Keratinocyte (primary cell): Measurements from ENCODE around the gene GNG4. TPM values are rescaled to one million over a fixed set of nuclear protein-coding genes. Genes with fewer than 3 reads are reported as not detected.

ENCODE experiments used
- DNase-seq: peaks from one replicate; pipeline ENCODE4 v3.0.0-alpha.2; 2011; ENCODE audit warnings: low read depth, missing footprints, low spot score
- FAIRE-seq: peaks from 2 replicates; lab custom pipeline; 2011; peaks lifted over from hg19 to GRCh38; lab: Jason Lieb, UNC
- H2AFZ ChIP-seq: 2 replicates; pipeline ENCODE4 v1.6.0; 2012; ENCODE audit warnings: low read length, control low read depth, inconsistent platforms; ENCODE audit not compliant: control insufficient read depth
- H3K27ac ChIP-seq: 2 replicates; pipeline ENCODE4 v1.5.1; 2011; ENCODE audit warnings: low read length; ENCODE audit not compliant: control insufficient read depth, insufficient read depth
- H3K27me3 ChIP-seq: 3 replicates; pipeline ENCODE4 v1.6.0; 2011; ENCODE audit warnings: low read length; ENCODE audit not compliant: control insufficient read depth, insufficient read depth; ENCODE audit errors: extremely low read depth
- H3K36me3 ChIP-seq, 2 experiments: 2 replicates in 1 of 2; 3 replicates in 1 of 2; pipeline ENCODE4 v1.5.1; 2011; ENCODE audit warnings: low read length in 2 of 2, mild to moderate bottlenecking in 1 of 2; ENCODE audit not compliant: control insufficient read depth in 2 of 2, insufficient read depth in 2 of 2; ENCODE audit errors: extremely low read depth in 1 of 2
- H3K4me1 ChIP-seq: 3 replicates; pipeline ENCODE4 v1.5.1; 2011; ENCODE audit warnings: low read length; ENCODE audit not compliant: control insufficient read depth, insufficient read depth; ENCODE audit errors: extremely low read depth
- H3K4me2 ChIP-seq: 3 replicates; pipeline ENCODE4 v1.6.0; 2011; ENCODE audit warnings: low read depth, low read length; ENCODE audit not compliant: control insufficient read depth, insufficient read depth; ENCODE audit errors: extremely low read depth
- H3K4me3 ChIP-seq, 3 experiments: fragments of 200-600 bp in 1 of 3; sonication (generic) in 1 of 3; 2 replicates in 2 of 3; 3 replicates in 1 of 3; pipeline ENCODE4 v1.5.1; 2011 to 2016; ENCODE audit warnings: low read length in 3 of 3, mild to moderate bottlenecking in 3 of 3, control low read depth in 2 of 3, inconsistent platforms in 1 of 3, low read depth in 1 of 3, mixed read lengths in 1 of 3, mixed run types in 1 of 3, moderate library complexity in 1 of 3; ENCODE audit not compliant: control insufficient read depth in 2 of 3, insufficient read depth in 2 of 3; ENCODE audit errors: extremely low read depth in 1 of 3
- H3K79me2 ChIP-seq: 2 replicates; pipeline ENCODE4 v1.6.0; 2012; ENCODE audit warnings: low read length; ENCODE audit not compliant: control insufficient read depth, insufficient read depth
- H3K9ac ChIP-seq: 3 replicates; pipeline ENCODE4 v1.6.0; 2011; ENCODE audit warnings: low read length; ENCODE audit not compliant: control insufficient read depth, insufficient read depth; ENCODE audit errors: extremely low read depth
- H3K9me1 ChIP-seq: 3 replicates; pipeline ENCODE4 v1.6.0; 2011; ENCODE audit warnings: low read length; ENCODE audit not compliant: control insufficient read depth, insufficient read depth; ENCODE audit errors: extremely low read depth
- H3K9me3 ChIP-seq: 2 replicates; pipeline ENCODE4 v1.5.1; 2012; ENCODE audit warnings: low read depth, low read length; ENCODE audit not compliant: control insufficient read depth
- H4K20me1 ChIP-seq: 3 replicates; pipeline ENCODE4 v1.6.0; 2011; ENCODE audit warnings: low read length; ENCODE audit not compliant: control insufficient read depth, insufficient read depth; ENCODE audit errors: extremely low read depth
- EZH2 ChIP-seq: IDR thresholded peaks from one replicate; pipeline ENCODE4 v1.6.1; 2012; ENCODE audit warnings: inconsistent platforms, mild to moderate bottlenecking, low read length, moderate library complexity
- dilution Hi-C: fragments of 300-500 bp; cut with MboI; formaldehyde crosslinking; loops from one replicate; pipeline ENCODE4 v1.7.0; 2020; ENCODE audit warnings: low sequenced_read_pairs; ENCODE audit not compliant: extremely low pct_ligation_motif_present
- polyA plus RNA-seq, 5 experiments: library from polyadenylated mRNA; depleted of rRNA in 3 of 5; stranded (reverse) in 3 of 5; stranded (forward) in 1 of 5; unstranded in 1 of 5; fragments of >200 nt; gene quantifications; 1 replicate in 1 of 5; 2 replicates in 3 of 5; 3 replicates in 1 of 5; pipeline versions ENCODE4 v1.2.1 to v1.2.3, GENCODE V29; 2011 to 2012; ENCODE audit warnings: missing spikeins in 2 of 5, low read depth in 1 of 5, low replicate concordance in 1 of 5
- TF ChIP-seq, protein P1 (sequence below), 3 experiments: IDR thresholded peaks in 1 of 3; conservative IDR thresholded peaks in 1 of 3; optimal IDR thresholded peaks in 1 of 3; 2 replicates in 2 of 3; 3 replicates in 1 of 3; pipeline versions ENCODE3 to v1.5.1; 2011; ENCODE audit warnings: low read length in 3 of 3, mild to moderate bottlenecking in 3 of 3, moderate library complexity in 2 of 3, control low read depth in 1 of 3, inconsistent platforms in 1 of 3; ENCODE audit not compliant: insufficient read depth in 2 of 3; ENCODE audit errors: extremely low read depth in 1 of 3

The GNG4 gene
- polyA plus RNA-seq, 1 donor (not counting 4 experiments of a cell fraction or from before 2014, with no cell fraction given) = 0.07 TPM

DNA sequence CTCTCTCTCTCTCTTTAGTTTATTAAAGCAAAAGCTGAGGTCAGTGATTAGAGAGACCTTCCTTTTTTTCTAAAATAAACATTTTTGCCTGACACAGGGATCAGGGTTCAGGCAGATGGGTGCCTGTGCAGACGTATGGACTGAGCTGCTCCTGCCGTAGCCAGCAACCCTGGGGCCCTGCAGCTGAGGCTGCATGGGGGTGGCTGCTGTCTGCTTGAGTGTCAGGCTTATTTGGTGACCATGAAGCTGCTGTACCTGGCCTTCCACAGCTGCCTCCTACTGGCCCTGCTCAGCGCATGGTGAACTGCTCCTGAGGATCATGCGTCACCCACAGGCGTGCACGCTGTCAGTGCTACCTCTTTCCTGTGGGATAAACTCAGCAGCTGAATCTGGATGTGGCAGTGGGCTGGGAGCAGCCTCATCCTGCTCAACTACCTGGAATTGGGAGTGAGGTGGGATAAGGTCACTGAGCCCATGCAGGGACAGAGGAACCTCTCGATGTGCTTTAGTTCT lies 35.1 kb downstream of the GNG4 start:
- no peaks in the 10 kb centered on the region for H3K9me1 ChIP-seq
- H3K27ac ChIP-seq = no peak overlapping the region
- no peak for DNase-seq
- dilution Hi-C loops = no loop called here
- H3K4me2 ChIP-seq = no peak overlapping the region
- no peak for FAIRE-seq
- peaks cover 13% of the 10 kb centered on the region for H3K4me1 ChIP-seq
- H3K27me3 ChIP-seq = no peaks in the 10 kb centered on the region
- no peak overlapping the region for H3K4me3 ChIP-seq
- H3K79me2 ChIP-seq = no peaks in the 10 kb centered on the region
- H4K20me1 ChIP-seq = no peaks in the 10 kb centered on the region
- H3K9me3 ChIP-seq = no peaks in the 10 kb centered on the region
- no peak overlapping the region for H3K9ac ChIP-seq
- no peaks in the 10 kb centered on the region for H3K36me3 ChIP-seq
- TF ChIP-seq EZH2 = no peak
- TF ChIP-seq, protein P1, sequence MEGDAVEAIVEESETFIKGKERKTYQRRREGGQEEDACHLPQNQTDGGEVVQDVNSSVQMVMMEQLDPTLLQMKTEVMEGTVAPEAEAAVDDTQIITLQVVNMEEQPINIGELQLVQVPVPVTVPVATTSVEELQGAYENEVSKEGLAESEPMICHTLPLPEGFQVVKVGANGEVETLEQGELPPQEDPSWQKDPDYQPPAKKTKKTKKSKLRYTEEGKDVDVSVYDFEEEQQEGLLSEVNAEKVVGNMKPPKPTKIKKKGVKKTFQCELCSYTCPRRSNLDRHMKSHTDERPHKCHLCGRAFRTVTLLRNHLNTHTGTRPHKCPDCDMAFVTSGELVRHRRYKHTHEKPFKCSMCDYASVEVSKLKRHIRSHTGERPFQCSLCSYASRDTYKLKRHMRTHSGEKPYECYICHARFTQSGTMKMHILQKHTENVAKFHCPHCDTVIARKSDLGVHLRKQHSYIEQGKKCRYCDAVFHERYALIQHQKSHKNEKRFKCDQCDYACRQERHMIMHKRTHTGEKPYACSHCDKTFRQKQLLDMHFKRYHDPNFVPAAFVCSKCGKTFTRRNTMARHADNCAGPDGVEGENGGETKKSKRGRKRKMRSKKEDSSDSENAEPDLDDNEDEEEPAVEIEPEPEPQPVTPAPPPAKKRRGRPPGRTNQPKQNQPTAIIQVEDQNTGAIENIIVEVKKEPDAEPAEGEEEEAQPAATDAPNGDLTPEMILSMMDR (optimal IDR thresholded peaks at IDR 0.05 in 1 of 3, IDR thresholded peaks at IDR 0.05 in 1 of 3, conservative IDR thresholded peaks at IDR 0.05 in 1 of 3; ENCODE audit: extremely low read depth in 1 of 3, insufficient read depth in 2 of 3, low read length in 3 of 3) = no peak
- no peak overlapping the region for H2AFZ ChIP-seq

DNA sequence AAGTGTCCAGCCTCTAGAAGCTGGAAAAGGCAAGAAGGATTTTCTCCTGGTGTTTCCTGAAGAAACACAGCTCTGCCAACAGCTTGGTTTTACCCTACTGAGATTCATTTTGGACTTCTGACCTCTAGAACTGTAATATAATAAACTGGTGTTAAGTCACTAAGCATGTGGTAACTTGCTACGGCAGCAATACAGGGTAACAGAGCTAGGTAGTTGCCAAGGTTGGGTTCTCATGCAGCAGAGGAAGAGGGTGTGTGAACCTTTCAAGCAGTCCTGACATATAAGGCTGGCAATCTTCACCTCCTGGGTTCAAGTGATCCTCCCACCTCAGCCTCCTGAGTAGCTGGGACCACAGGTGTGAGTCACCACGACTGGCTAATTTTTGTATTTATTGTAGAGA lies 36.0 kb downstream of the GNG4 start:
- Histone ChIP-seq H4K20me1 (no peaks in the 10 kb centered on the region), H3K27ac (no peak overlapping the region), H3K36me3 (no peaks in the 10 kb centered on the region), H3K9me1 (no peaks in the 10 kb centered on the region), H3K4me3 (no peak overlapping the region), H3K9me3 (no peaks in the 10 kb centered on the region), H3K4me1 (peaks cover 13% of the 10 kb centered on the region), H2AFZ (no peak overlapping the region), H3K27me3 (no peaks in the 10 kb centered on the region), H3K9ac (no peak overlapping the region), H3K79me2 (no peaks in the 10 kb centered on the region), H3K4me2 (no peak overlapping the region)
- no peak for DNase-seq
- dilution Hi-C loops = no loop called here
- FAIRE-seq = no peak
- TF ChIP-seq, protein P1 (optimal IDR thresholded peaks at IDR 0.05 in 1 of 3, IDR thresholded peaks at IDR 0.05 in 1 of 3, conservative IDR thresholded peaks at IDR 0.05 in 1 of 3; ENCODE audit: extremely low read depth in 1 of 3, insufficient read depth in 2 of 3, low read length in 3 of 3) = no peak
- no peak for TF ChIP-seq EZH2
